ENCODE data around the gene SLC12A4.
"Not testable (repeated sequence)": the region's sequence is repeated elsewhere in the genome, so short reads cannot be mapped to it uniquely, and the experiment has no call there.

SLC12A4 gene

GRCh38 chr16:67968400-67969253 is at the start of gene SLC12A4:
TSS of gene SLC12A4 (minus strand) at chr16:67968637. CDS start at chr16:67968553, 84 bp downstream.
- peaks cover 27% of the 10 kb centered on the region for H3K4me1 Mint-ChIP-seq (ENCODE audit: low read depth)
- no peaks in the 10 kb centered on the region for H3K9me3 Mint-ChIP-seq
- no peaks in the 10 kb centered on the region for H3K27me3 Mint-ChIP-seq
- peaks cover 7% of the 10 kb centered on the region for H3K36me3 Mint-ChIP-seq (ENCODE audit: low read depth)
- peak within 1 kb of the TSS; percentile 98 for H3K4me3 Mint-ChIP-seq
- peak within 1 kb of the TSS; percentile 94 for H3K27ac Mint-ChIP-seq
- DNase-seq, result peak; percentile 95

- peaks cover 5% of the 10 kb centered on the region for H3K36me3 Mint-ChIP-seq (ENCODE audit: low read depth)
- H3K4me1 Mint-ChIP-seq (ENCODE audit: low read depth), result peaks cover 7% of the 10 kb centered on the region
- no peaks in the 10 kb centered on the region for H3K9me3 Mint-ChIP-seq
- H3K27ac Mint-ChIP-seq, result no peak within 1 kb of the TSS
- no peaks in the 10 kb centered on the region for H3K27me3 Mint-ChIP-seq
- no peak for DNase-seq
- H3K4me3 Mint-ChIP-seq, result no peak within 1 kb of the TSS
These were observed 47.2 kb upstream of the SLC12A4 start, which contains the start of gene DPEP2NB for GRCh38 chr16:68015681-68016080. TSS of gene DPEP2NB (minus strand) at chr16:68015911. CDS start at chr16:68015770, 141 bp downstream.

GRCh38 chr16:68013440-68013839 is 45.0 kb upstream of the SLC12A4 start:
- H3K27me3 Mint-ChIP-seq, result no peaks in the 10 kb centered on the region
- peak overlapping the region; percentile 79 for H3K27ac Mint-ChIP-seq
- DNase-seq, result no peak
- H3K9me3 Mint-ChIP-seq, result no peaks in the 10 kb centered on the region
- H3K4me1 Mint-ChIP-seq (ENCODE audit: low read depth), result peaks cover 7% of the 10 kb centered on the region
- no peak overlapping the region for H3K4me3 Mint-ChIP-seq
- no peaks in the 10 kb centered on the region for H3K36me3 Mint-ChIP-seq (ENCODE audit: low read depth)

GRCh38 chr16:68009872-68010271 is 41.4 kb upstream of the SLC12A4 start:
- H3K27ac Mint-ChIP-seq; H3K9me3 Mint-ChIP-seq; DNase-seq; H3K4me3 Mint-ChIP-seq; H3K36me3 Mint-ChIP-seq (ENCODE audit: low read depth); H3K27me3 Mint-ChIP-seq: not testable (repeated sequence)
- H3K4me1 Mint-ChIP-seq (ENCODE audit: low read depth), result peaks cover 27% of the 10 kb centered on the region

- H3K27me3 Mint-ChIP-seq, result no peaks in the 10 kb centered on the region
- DNase-seq, result no peak
- H3K27ac Mint-ChIP-seq, result peak overlapping the region; percentile 20
- H3K9me3 Mint-ChIP-seq, result no peaks in the 10 kb centered on the region
- peaks cover 30% of the 10 kb centered on the region for H3K4me1 Mint-ChIP-seq (ENCODE audit: low read depth)
- no peak overlapping the region for H3K4me3 Mint-ChIP-seq
- H3K36me3 Mint-ChIP-seq (ENCODE audit: low read depth), result no peaks in the 10 kb centered on the region
These were observed 40.8 kb upstream of the SLC12A4 start for GRCh38 chr16:68009157-68009735.

GRCh38 chr16:68005786-68006286 is 37.4 kb upstream of the SLC12A4 start:
- H3K4me3 Mint-ChIP-seq, result peak overlapping the region; percentile 31
- H3K27me3 Mint-ChIP-seq, result no peaks in the 10 kb centered on the region
- H3K27ac Mint-ChIP-seq, result peak overlapping the region; percentile 93
- H3K4me1 Mint-ChIP-seq (ENCODE audit: low read depth), result peaks cover 30% of the 10 kb centered on the region
- no peaks in the 10 kb centered on the region for H3K9me3 Mint-ChIP-seq
- DNase-seq, result peak; percentile 51
- H3K36me3 Mint-ChIP-seq (ENCODE audit: low read depth), result no peaks in the 10 kb centered on the region

- H3K36me3 Mint-ChIP-seq (ENCODE audit: low read depth), result no peaks in the 10 kb centered on the region
- peaks cover 36% of the 10 kb centered on the region for H3K4me1 Mint-ChIP-seq (ENCODE audit: low read depth)
- no peak overlapping the region for H3K4me3 Mint-ChIP-seq
These were observed 36.8 kb upstream of the SLC12A4 start for GRCh38 chr16:68005211-68005610.

GRCh38 chr16:68003031-68003430 is 34.6 kb upstream of the SLC12A4 start:
- no peak overlapping the region for H3K27ac Mint-ChIP-seq
- no peak overlapping the region for H3K4me3 Mint-ChIP-seq
- H3K9me3 Mint-ChIP-seq, result no peaks in the 10 kb centered on the region
- DNase-seq, result no peak
- no peaks in the 10 kb centered on the region for H3K27me3 Mint-ChIP-seq
- H3K4me1 Mint-ChIP-seq (ENCODE audit: low read depth), result peaks cover 50% of the 10 kb centered on the region
- no peaks in the 10 kb centered on the region for H3K36me3 Mint-ChIP-seq (ENCODE audit: low read depth)

More at GRCh38 chr16:68005211-68005610, 36.8 kb upstream of the SLC12A4 start:
- Mint-ChIP-seq H3K27ac (peak overlapping the region; percentile 93), H3K9me3 (no peaks in the 10 kb centered on the region), H3K27me3 (no peaks in the 10 kb centered on the region)
- no peak for DNase-seq

GRCh38 chr16:68000450-68000849 is 32.0 kb upstream of the SLC12A4 start:
- no peak overlapping the region for H3K4me3 Mint-ChIP-seq
- H3K27me3 Mint-ChIP-seq, result no peaks in the 10 kb centered on the region
- no peaks in the 10 kb centered on the region for H3K36me3 Mint-ChIP-seq (ENCODE audit: low read depth)
- H3K27ac Mint-ChIP-seq, result peak overlapping the region; percentile 81
- H3K9me3 Mint-ChIP-seq, result no peaks in the 10 kb centered on the region
- H3K4me1 Mint-ChIP-seq (ENCODE audit: low read depth), result peaks cover 55% of the 10 kb centered on the region
- DNase-seq, result no peak

GRCh38 chr16:67999985-68000384 is 31.5 kb upstream of the SLC12A4 start:
- Mint-ChIP-seq H3K27ac (peak overlapping the region; percentile 81), H3K27me3 (no peaks in the 10 kb centered on the region), H3K4me1 (ENCODE audit: low read depth) (peaks cover 54% of the 10 kb centered on the region), H3K36me3 (ENCODE audit: low read depth) (no peaks in the 10 kb centered on the region), H3K9me3 (no peaks in the 10 kb centered on the region), H3K4me3 (peak overlapping the region; percentile 53)
- DNase-seq, result peak; percentile 42

- not testable (repeated sequence) for H3K9me3 Mint-ChIP-seq; H3K27me3 Mint-ChIP-seq; H3K36me3 Mint-ChIP-seq (ENCODE audit: low read depth)
- H3K4me3 Mint-ChIP-seq, result peak within 1 kb of the TSS; percentile 53
- peak within 1 kb of the TSS; percentile 81 for H3K27ac Mint-ChIP-seq
- peak; percentile 63 for DNase-seq
- peaks cover 54% of the 10 kb centered on the region for H3K4me1 Mint-ChIP-seq (ENCODE audit: low read depth)
These were observed 30.6 kb upstream of the SLC12A4 start, which contains the start of gene DPEP2 for GRCh38 chr16:67998779-67999688. TSS of gene DPEP2 (minus strand) at chr16:67999484. CDS start at chr16:67993212, 6,272 bp downstream.

- DNase-seq; H3K4me3 Mint-ChIP-seq; H3K27me3 Mint-ChIP-seq; H3K36me3 Mint-ChIP-seq (ENCODE audit: low read depth); H3K9me3 Mint-ChIP-seq: not testable (repeated sequence)
- Mint-ChIP-seq H3K4me1 (ENCODE audit: low read depth) (peaks cover 60% of the 10 kb centered on the region), H3K27ac (peak overlapping the region; percentile 81)
These were observed 29.9 kb upstream of the SLC12A4 start for GRCh38 chr16:67998231-67998778.

- DNase-seq, result no peak
- Mint-ChIP-seq H3K9me3 (no peaks in the 10 kb centered on the region), H3K4me1 (ENCODE audit: low read depth) (peaks cover 67% of the 10 kb centered on the region), H3K27me3 (no peaks in the 10 kb centered on the region), H3K36me3 (ENCODE audit: low read depth) (no peaks in the 10 kb centered on the region), H3K4me3 (no peak overlapping the region), H3K27ac (peak overlapping the region; percentile 27)
These were observed 28.2 kb upstream of the SLC12A4 start for GRCh38 chr16:67996666-67997065.

GRCh38 chr16:67995423-67995822 is 27.0 kb upstream of the SLC12A4 start:
- no peak overlapping the region for H3K4me3 Mint-ChIP-seq
- peak; percentile 49 for DNase-seq
- H3K27me3 Mint-ChIP-seq, result no peaks in the 10 kb centered on the region
- no peaks in the 10 kb centered on the region for H3K36me3 Mint-ChIP-seq (ENCODE audit: low read depth)
- H3K27ac Mint-ChIP-seq, result peak overlapping the region; percentile 85
- no peaks in the 10 kb centered on the region for H3K9me3 Mint-ChIP-seq
- H3K4me1 Mint-ChIP-seq (ENCODE audit: low read depth), result peaks cover 60% of the 10 kb centered on the region
